ENCODE results near the gene MGAT2.
A peak's percentile ranks its signal among the peaks of the same experiment; 100 is the strongest.
"Not testable (repeated sequence)": the region's sequence is repeated elsewhere in the genome, so short reads cannot be mapped to it uniquely, and the experiment has no call there.

The MGAT2 gene

DNA sequence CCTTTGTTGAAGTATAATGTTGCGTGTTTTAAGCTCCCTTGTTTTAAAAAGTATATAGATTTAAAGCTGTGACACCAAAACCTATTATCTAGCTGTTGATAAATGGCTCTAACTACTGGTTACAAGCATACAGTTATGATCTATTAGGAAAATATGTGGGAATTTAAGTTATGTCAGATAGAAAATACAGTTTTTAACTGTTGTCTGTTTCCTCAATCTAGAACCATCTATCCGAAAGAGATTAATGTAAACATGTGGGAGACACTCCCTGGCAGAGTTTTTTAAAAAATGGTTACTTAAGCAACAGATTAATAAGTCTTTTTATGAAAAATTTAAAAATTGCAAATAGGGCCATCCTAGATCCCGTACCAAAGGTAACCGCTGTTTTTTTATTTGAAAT is 8.3 kb upstream of the MGAT2 start:
- H3K9ac ChIP-seq = no peak overlapping the region
- H3K4me1 ChIP-seq = no peaks in the 10 kb centered on the region
- H3K4me3 ChIP-seq (ENCODE audit: low read depth, low read length) = no peak overlapping the region
- no peak overlapping the region for H3K4me2 ChIP-seq (ENCODE audit: low read length)
- H3K27me3 ChIP-seq (ENCODE audit: control insufficient read depth, insufficient read depth, low read length) = no peaks in the 10 kb centered on the region
- H3K36me3 ChIP-seq (ENCODE audit: control insufficient read depth, insufficient read depth, low read length) = no peaks in the 10 kb centered on the region
- no peak overlapping the region for H2AFZ ChIP-seq
- no peak overlapping the region for H3K27ac ChIP-seq
- H3K79me2 ChIP-seq = peaks cover 2% of the 10 kb centered on the region
- no peaks in the 10 kb centered on the region for H3K9me3 ChIP-seq (ENCODE audit: control insufficient read depth, low read length)
- TF ChIP-seq, protein P1, sequence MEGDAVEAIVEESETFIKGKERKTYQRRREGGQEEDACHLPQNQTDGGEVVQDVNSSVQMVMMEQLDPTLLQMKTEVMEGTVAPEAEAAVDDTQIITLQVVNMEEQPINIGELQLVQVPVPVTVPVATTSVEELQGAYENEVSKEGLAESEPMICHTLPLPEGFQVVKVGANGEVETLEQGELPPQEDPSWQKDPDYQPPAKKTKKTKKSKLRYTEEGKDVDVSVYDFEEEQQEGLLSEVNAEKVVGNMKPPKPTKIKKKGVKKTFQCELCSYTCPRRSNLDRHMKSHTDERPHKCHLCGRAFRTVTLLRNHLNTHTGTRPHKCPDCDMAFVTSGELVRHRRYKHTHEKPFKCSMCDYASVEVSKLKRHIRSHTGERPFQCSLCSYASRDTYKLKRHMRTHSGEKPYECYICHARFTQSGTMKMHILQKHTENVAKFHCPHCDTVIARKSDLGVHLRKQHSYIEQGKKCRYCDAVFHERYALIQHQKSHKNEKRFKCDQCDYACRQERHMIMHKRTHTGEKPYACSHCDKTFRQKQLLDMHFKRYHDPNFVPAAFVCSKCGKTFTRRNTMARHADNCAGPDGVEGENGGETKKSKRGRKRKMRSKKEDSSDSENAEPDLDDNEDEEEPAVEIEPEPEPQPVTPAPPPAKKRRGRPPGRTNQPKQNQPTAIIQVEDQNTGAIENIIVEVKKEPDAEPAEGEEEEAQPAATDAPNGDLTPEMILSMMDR (IDR thresholded peaks at IDR 0.05) = no peak

DNA sequence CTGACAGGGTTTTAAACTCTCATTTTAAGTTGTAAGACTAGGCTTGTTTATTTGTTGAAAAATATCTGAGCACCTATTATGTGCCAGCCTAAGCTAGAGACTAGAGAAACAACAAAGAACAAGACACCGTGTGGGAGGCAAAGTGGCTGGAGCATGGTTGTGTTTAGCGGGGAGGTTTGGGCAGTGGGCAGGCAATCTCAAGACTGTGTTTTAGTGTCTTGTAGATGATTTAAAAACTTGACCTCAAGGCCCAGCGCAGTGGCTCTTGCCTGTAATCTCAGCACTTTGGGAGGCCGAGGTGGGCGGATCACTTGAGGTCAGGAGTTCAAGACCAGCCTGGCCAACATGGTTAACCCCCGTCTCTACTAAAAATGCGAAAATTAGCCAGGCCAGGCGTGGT is 7.9 kb upstream of the MGAT2 start:
- H3K27me3 ChIP-seq (ENCODE audit: control insufficient read depth, insufficient read depth, low read length) = no peaks in the 10 kb centered on the region
- H3K27ac ChIP-seq = no peak overlapping the region
- no peaks in the 10 kb centered on the region for H3K4me1 ChIP-seq
- no peak overlapping the region for H3K4me2 ChIP-seq (ENCODE audit: low read length)
- TF ChIP-seq, protein P1 (IDR thresholded peaks at IDR 0.05) = no peak
- no peaks in the 10 kb centered on the region for H3K36me3 ChIP-seq (ENCODE audit: control insufficient read depth, insufficient read depth, low read length)
- H2AFZ ChIP-seq = no peak overlapping the region
- H3K9ac ChIP-seq = no peak overlapping the region
- peaks cover 2% of the 10 kb centered on the region for H3K79me2 ChIP-seq
- H3K9me3 ChIP-seq (ENCODE audit: control insufficient read depth, low read length) = no peaks in the 10 kb centered on the region
- no peak overlapping the region for H3K4me3 ChIP-seq (ENCODE audit: low read depth, low read length)

DNA sequence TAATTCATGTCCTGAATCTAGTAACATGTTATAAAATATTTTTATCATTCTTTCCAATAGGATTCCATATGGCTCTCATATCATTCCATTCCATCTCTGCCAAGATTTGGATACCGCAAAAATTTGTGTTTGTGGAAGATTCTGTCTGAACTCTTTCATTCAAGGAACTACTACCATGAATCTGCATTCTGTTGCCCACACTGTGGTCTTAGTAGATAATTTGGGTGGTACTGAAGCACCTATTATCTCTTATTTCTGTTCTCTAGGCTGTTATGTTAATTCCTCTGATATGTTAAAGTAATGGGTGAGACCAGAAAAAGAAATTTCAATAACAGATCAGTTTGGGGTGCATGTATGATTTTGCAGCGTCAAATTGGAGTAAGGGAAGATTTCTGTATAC is 6.4 kb upstream of the MGAT2 start:
- Histone ChIP-seq H3K4me3 (ENCODE audit: low read depth, low read length) (no peak overlapping the region), H3K79me2 (peaks cover 2% of the 10 kb centered on the region), H2AFZ (no peak overlapping the region), H3K4me2 (ENCODE audit: low read length) (no peak overlapping the region), H3K27me3 (ENCODE audit: control insufficient read depth, insufficient read depth, low read length) (no peaks in the 10 kb centered on the region), H3K9ac (no peak overlapping the region), H3K36me3 (ENCODE audit: control insufficient read depth, insufficient read depth, low read length) (no peaks in the 10 kb centered on the region), H3K9me3 (ENCODE audit: control insufficient read depth, low read length) (no peaks in the 10 kb centered on the region), H3K27ac (no peak overlapping the region), H3K4me1 (no peaks in the 10 kb centered on the region)
- TF ChIP-seq, protein P1 (IDR thresholded peaks at IDR 0.05) = no peak

DNA sequence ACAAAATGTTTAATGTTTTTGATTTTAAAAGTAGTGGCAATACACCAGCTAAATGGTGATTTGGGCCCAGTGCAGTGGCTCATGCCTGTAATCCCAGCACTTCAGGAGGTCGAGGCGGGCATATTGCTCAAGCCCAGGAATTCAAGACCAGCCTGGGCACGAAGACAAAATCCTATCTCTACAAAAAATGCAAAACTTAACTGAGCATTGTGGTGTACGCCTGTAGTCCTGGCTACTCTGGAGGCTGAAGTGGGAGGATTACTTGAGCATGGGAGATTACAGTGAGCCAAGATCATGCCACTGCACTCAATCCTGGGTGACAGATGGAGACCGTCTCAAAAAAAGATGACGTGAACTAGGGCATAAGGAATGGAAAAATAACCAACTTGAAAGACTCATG is 4.8 kb upstream of the MGAT2 start:
- H3K36me3 ChIP-seq (ENCODE audit: control insufficient read depth, insufficient read depth, low read length) = no peaks in the 10 kb centered on the region
- H3K79me2 ChIP-seq = peaks cover 3% of the 10 kb centered on the region
- no peak overlapping the region for H2AFZ ChIP-seq
- TF ChIP-seq, protein P1 (IDR thresholded peaks at IDR 0.05) = no peak
- H3K4me3 ChIP-seq (ENCODE audit: low read depth, low read length) = no peak overlapping the region
- H3K4me1 ChIP-seq = no peaks in the 10 kb centered on the region
- H3K27ac ChIP-seq = no peak overlapping the region
- H3K4me2 ChIP-seq (ENCODE audit: low read length) = no peak overlapping the region
- no peaks in the 10 kb centered on the region for H3K27me3 ChIP-seq (ENCODE audit: control insufficient read depth, insufficient read depth, low read length)
- H3K9me3 ChIP-seq (ENCODE audit: control insufficient read depth, low read length) = no peaks in the 10 kb centered on the region
- H3K9ac ChIP-seq = no peak overlapping the region

DNA sequence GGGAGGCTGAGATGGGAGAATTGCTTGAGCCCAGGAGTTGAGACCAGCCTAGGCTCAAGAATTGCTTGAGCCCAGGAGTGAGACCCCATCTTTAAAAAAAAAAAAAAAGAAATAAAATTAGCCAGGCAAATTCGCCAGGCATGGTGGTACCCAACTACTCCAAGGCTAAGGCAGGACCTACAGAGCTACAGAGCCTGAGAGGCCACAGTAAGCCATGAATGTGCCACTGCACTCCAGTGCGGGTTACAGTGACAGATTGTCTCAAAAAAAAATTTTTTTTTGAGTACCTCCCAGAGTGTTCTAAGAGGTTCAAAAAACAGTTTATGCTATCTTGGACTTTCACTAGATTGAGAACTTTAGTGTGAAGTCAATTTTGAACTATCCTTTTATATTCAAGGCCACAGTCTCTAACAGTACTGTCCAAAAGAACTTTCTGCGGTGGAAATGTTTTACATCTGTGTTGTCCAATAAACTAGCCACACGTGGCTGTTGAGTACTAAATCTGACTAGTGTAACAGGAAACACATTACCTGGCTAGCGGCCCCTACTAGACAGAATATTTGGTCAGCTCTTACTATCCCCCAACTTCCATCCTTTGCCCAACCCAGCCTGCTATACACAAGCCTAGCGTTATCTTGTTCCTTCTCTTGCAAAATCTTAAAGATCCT is 2.6 kb upstream of the MGAT2 start:
- no peak overlapping the region for H3K4me2 ChIP-seq (ENCODE audit: low read length)
- no peaks in the 10 kb centered on the region for H3K27me3 ChIP-seq (ENCODE audit: control insufficient read depth, insufficient read depth, low read length)
- H3K9me3 ChIP-seq (ENCODE audit: control insufficient read depth, low read length) = no peaks in the 10 kb centered on the region
- peaks cover 7% of the 10 kb centered on the region for H3K4me1 ChIP-seq
- peaks cover 9% of the 10 kb centered on the region for H3K79me2 ChIP-seq
- H3K27ac ChIP-seq = no peak overlapping the region
- no peak overlapping the region for H2AFZ ChIP-seq
- no peak overlapping the region for H3K4me3 ChIP-seq (ENCODE audit: low read depth, low read length)
- H3K9ac ChIP-seq = no peak overlapping the region
- TF ChIP-seq, protein P1 (IDR thresholded peaks at IDR 0.05) = no peak
- no peaks in the 10 kb centered on the region for H3K36me3 ChIP-seq (ENCODE audit: control insufficient read depth, insufficient read depth, low read length)

DNA sequence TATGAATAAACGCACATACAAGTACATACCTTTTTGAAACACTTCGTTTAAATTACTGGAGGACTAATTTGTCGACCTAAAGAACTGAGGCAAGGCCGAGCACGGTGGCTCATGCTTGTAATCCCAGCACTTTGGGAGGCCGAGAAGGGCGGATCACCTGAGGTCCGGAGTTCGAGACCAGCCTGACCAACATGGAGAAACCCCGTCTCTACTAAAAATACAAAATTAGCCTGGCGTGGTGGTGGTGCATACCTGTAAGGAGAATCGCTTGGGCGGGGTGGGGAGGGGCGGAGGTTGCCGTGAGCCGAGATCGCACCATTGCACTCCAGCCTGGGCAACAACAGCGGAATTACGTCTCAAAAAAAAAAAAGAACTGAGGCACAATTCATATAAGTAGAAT is 1.3 kb upstream of the MGAT2 start:
- H2AFZ ChIP-seq; H3K27me3 ChIP-seq (ENCODE audit: control insufficient read depth, insufficient read depth, low read length); H3K36me3 ChIP-seq (ENCODE audit: control insufficient read depth, insufficient read depth, low read length); H3K9ac ChIP-seq; H3K79me2 ChIP-seq; H3K9me3 ChIP-seq (ENCODE audit: control insufficient read depth, low read length): not testable (repeated sequence)
- H3K4me2 ChIP-seq (ENCODE audit: low read length) = peak overlapping the region; percentile 78
- H3K27ac ChIP-seq = peak overlapping the region; percentile 98
- peaks cover 11% of the 10 kb centered on the region for H3K4me1 ChIP-seq
- H3K4me3 ChIP-seq (ENCODE audit: low read depth, low read length) = peak overlapping the region; percentile 81
